H9 (cell line): ENCODE measurements around the gene SPRR2F. TPM values are rescaled to one million over a fixed set of nuclear protein-coding genes. Genes with fewer than 3 reads are reported as not detected.

ENCODE experiments used
- DNase-seq: peaks from one replicate; pipeline ENCODE4 v3.0.0-alpha.2; 2017
- H2AFZ ChIP-seq: one replicate; pipeline ENCODE4 v1.6.1; 2013; ENCODE audit warnings: mild to moderate bottlenecking, low read length, control low read depth, moderate library complexity
- H2AK5ac ChIP-seq: 2 replicates; pipeline ENCODE4 v1.6.1; 2013; ENCODE audit warnings: low read length, control low read depth, mixed read lengths; ENCODE audit not compliant: insufficient read length
- H2BK120ac ChIP-seq: one replicate; pipeline ENCODE4 v1.6.1; 2013; ENCODE audit warnings: low read depth, mild to moderate bottlenecking, low read length, control low read depth, inconsistent platforms; ENCODE audit not compliant: poor library complexity, severe bottlenecking
- H2BK12ac ChIP-seq: 2 replicates; pipeline ENCODE4 v1.6.1; 2013; ENCODE audit warnings: low read length, control low read depth, mixed read lengths, low read depth; ENCODE audit not compliant: insufficient read length
- H2BK15ac ChIP-seq: 2 replicates; pipeline ENCODE4 v1.6.1; 2013; ENCODE audit warnings: low read depth, low read length, control low read depth
- H2BK20ac ChIP-seq: one replicate; pipeline ENCODE4 v1.6.1; 2013; ENCODE audit warnings: low read depth, mild to moderate bottlenecking, low read length, control low read depth, inconsistent platforms; ENCODE audit not compliant: poor library complexity, severe bottlenecking
- H2BK5ac ChIP-seq: 2 replicates; pipeline ENCODE4 v1.6.1; 2013; ENCODE audit warnings: low read length, control low read depth, mixed read lengths; ENCODE audit not compliant: insufficient read length
- H3K14ac ChIP-seq: 2 replicates; pipeline ENCODE4 v1.6.1; 2013; ENCODE audit warnings: low read length, control low read depth; ENCODE audit not compliant: insufficient read depth
- H3K18ac ChIP-seq: 2 replicates; pipeline ENCODE4 v1.6.1; 2013; ENCODE audit warnings: low read depth, mild to moderate bottlenecking, mixed read lengths, low read length, control low read depth; ENCODE audit not compliant: insufficient read length
- H3K23ac ChIP-seq: 2 replicates; pipeline ENCODE4 v1.6.1; 2013; ENCODE audit warnings: low read length, control low read depth, mixed read lengths, low read depth; ENCODE audit not compliant: insufficient read length
- H3K23me2 ChIP-seq: 2 replicates; pipeline ENCODE4 v1.6.1; 2013; ENCODE audit warnings: low read depth, mild to moderate bottlenecking, mixed read lengths, low read length, control low read depth; ENCODE audit not compliant: insufficient read length, poor library complexity, severe bottlenecking
- H3K27ac ChIP-seq: 2 replicates; pipeline ENCODE4 v1.5.1; 2013; ENCODE audit warnings: low read length, control low read depth, mixed read lengths, low read depth; ENCODE audit not compliant: insufficient read length
- H3K27me3 ChIP-seq: 2 replicates; pipeline ENCODE4 v1.6.1; 2013; ENCODE audit warnings: low read length, control low read depth, inconsistent platforms; ENCODE audit not compliant: insufficient read depth
- H3K4ac ChIP-seq: 2 replicates; pipeline ENCODE4 v1.6.1; 2013; ENCODE audit warnings: low read depth, mild to moderate bottlenecking, control low read depth, inconsistent platforms, low read length, moderate library complexity
- H3K4me1 ChIP-seq: 2 replicates; pipeline ENCODE4 v1.6.1; 2013; ENCODE audit warnings: low read length, control low read depth, inconsistent platforms; ENCODE audit not compliant: insufficient read depth
- H3K4me2 ChIP-seq: 2 replicates; pipeline ENCODE4 v1.6.1; 2013; ENCODE audit warnings: low read length, control low read depth, mixed read lengths; ENCODE audit not compliant: insufficient read length, insufficient read depth
- H3K56ac ChIP-seq: 2 replicates; pipeline ENCODE4 v1.6.1; 2013; ENCODE audit warnings: low read depth, mild to moderate bottlenecking, mixed read lengths, low read length, control low read depth; ENCODE audit not compliant: insufficient read length
- H3K79me1 ChIP-seq: 2 replicates; pipeline ENCODE4 v1.6.1; 2013; ENCODE audit warnings: low read depth, mild to moderate bottlenecking, moderate library complexity, low read length, control low read depth, inconsistent platforms; ENCODE audit not compliant: insufficient read depth, poor library complexity, severe bottlenecking
- H3K79me2 ChIP-seq: 2 replicates; pipeline ENCODE4 v1.6.1; 2013; ENCODE audit warnings: low read length, control low read depth, inconsistent platforms; ENCODE audit not compliant: insufficient read depth
- H3K9ac ChIP-seq: 2 replicates; pipeline ENCODE4 v1.6.1; 2013; ENCODE audit warnings: low read length, control low read depth, mixed read lengths; ENCODE audit not compliant: insufficient read length; ENCODE audit errors: extremely low read depth
- H3K9me3 ChIP-seq: one replicate; pipeline ENCODE4 v1.6.1; 2013; ENCODE audit warnings: low read depth, low read length, inconsistent platforms; ENCODE audit not compliant: control insufficient read depth
- H3T11ph ChIP-seq: one replicate; pipeline ENCODE4 v1.6.1; 2013; ENCODE audit warnings: mild to moderate bottlenecking, low read length, control low read depth, inconsistent platforms
- H4K20me1 ChIP-seq: one replicate; pipeline ENCODE4 v1.6.1; 2013; ENCODE audit not compliant: control insufficient read depth, insufficient read length, insufficient read depth
- H4K5ac ChIP-seq: 2 replicates; pipeline ENCODE4 v1.6.1; 2013; ENCODE audit warnings: low read depth, mild to moderate bottlenecking, mixed read lengths, low read length, control low read depth; ENCODE audit not compliant: insufficient read length
- H4K8ac ChIP-seq: replicated peaks from 2 replicates; pipeline ENCODE4 v1.6.1; 2013; ENCODE audit warnings: low read length, control low read depth, mixed read lengths, low read depth; ENCODE audit not compliant: insufficient read length
- H4K91ac ChIP-seq: 2 replicates; pipeline ENCODE4 v1.6.1; 2013; ENCODE audit warnings: low read depth, mild to moderate bottlenecking, moderate library complexity, mixed read lengths, low read length, control low read depth; ENCODE audit not compliant: insufficient read length
- H3K27ac Mint-ChIP-seq, 3 experiments: 2 replicates in 2 of 3; 3 replicates in 1 of 3; pipeline ENCODE4 v1.8.0; 2020 to 2021; ENCODE audit warnings: mixed read lengths in 3 of 3, mild to moderate bottlenecking in 1 of 3, moderate library complexity in 1 of 3
- H3K27me3 Mint-ChIP-seq: 2 replicates; pipeline ENCODE4 v1.8.0; 2021; ENCODE audit warnings: low read depth, mild to moderate bottlenecking, moderate library complexity, mixed read lengths
- H3K36me3 Mint-ChIP-seq, 3 experiments: 2 replicates in 2 of 3; 3 replicates in 1 of 3; pipeline ENCODE4 v1.8.0; 2020 to 2021; ENCODE audit warnings: low read depth in 3 of 3, mixed read lengths in 3 of 3; ENCODE audit not compliant: insufficient read depth in 1 of 3
- H3K4me1 Mint-ChIP-seq, 2 experiments: 2 replicates each; pipeline ENCODE4 v1.8.0; 2020; ENCODE audit warnings: mixed read lengths in 2 of 2
- H3K4me3 Mint-ChIP-seq, 2 experiments: 2 replicates in 1 of 2; 3 replicates in 1 of 2; pipeline ENCODE4 v1.8.0; 2020 to 2021; ENCODE audit warnings: mild to moderate bottlenecking in 2 of 2, mixed read lengths in 2 of 2, moderate library complexity in 1 of 2
- H3K9me3 Mint-ChIP-seq, 2 experiments: 2 replicates in 1 of 2; 3 replicates in 1 of 2; pipeline ENCODE4 v1.8.0; 2020; ENCODE audit warnings: mild to moderate bottlenecking in 2 of 2, mixed read lengths in 2 of 2, moderate library complexity in 1 of 2
- CTCF ChIP-seq: fragments of 200-600 bp; sonication (generic); conservative IDR thresholded peaks from 3 replicates; pipeline ENCODE4 v1.8.0; 2021; ENCODE audit warnings: antibody characterized with exemption, mild to moderate bottlenecking
- WGBS: extraction: QIAGEN DNeasy Blood & Tissue Kit; methylation state at CpG from one replicate; pipeline ENCODE4 v1.1.7; 2013; ENCODE audit warnings: missing lambda C conversion rate, low lambda C conversion rate, mixed read lengths; ENCODE audit not compliant: insufficient read length; ENCODE audit errors: extremely low coverage; 5-methylcytosine and 5-hydroxymethylcytosine counted together
- total RNA-seq: library from RNA; stranded (reverse); gene quantifications from 2 replicates; pipeline ENCODE4 v1.2.1, GENCODE V29; 2021

SPRR2F gene
- total RNA-seq, 1 experiment from 2014 or later, result not detected

DNA sequence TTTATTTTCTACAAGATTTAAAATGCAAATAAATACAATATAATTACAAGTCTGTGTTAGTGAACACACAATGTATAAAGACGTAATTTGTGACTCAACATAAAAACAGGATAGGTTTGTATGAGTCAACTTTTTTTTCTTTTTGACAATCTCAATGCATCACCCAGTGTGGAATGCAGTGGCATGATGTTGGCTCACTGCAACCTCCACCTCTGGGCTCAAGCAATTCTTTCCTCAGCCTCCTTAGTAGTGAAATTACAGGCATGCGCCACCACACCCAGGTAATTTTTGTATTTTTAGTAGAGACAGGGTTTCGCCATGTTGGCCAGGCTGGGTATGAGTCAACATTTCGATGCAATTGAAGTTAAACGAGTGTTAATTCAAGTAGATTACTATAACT is 13.1 kb downstream of the SPRR2F start:
- DNase-seq, result no peak
- H2AFZ ChIP-seq, result no peak overlapping the region
- H3K79me1 ChIP-seq, result no peaks in the 10 kb centered on the region
- Mint-ChIP-seq H3K9me3 (peaks cover 3 to 11% of the 10 kb centered on the region in 2 experiments; a peak in 4 of 5 replicates), H3K4me3 (no peak overlapping the region), H3K27ac (no peak overlapping the region), H3K4me1 (no peaks in the 10 kb centered on the region), H3K36me3 (peaks cover 0 to 5% (median 1%) of the 10 kb centered on the region in 3 experiments; a peak in 1 of 7 replicates), H3K27me3 (no peaks in the 10 kb centered on the region; the same call in 1 of the 2 replicates)
- no peak overlapping the region for H3K4me2 ChIP-seq
- H4K5ac ChIP-seq, result no peak overlapping the region
- H3T11ph ChIP-seq, result no peak overlapping the region
- no peaks in the 10 kb centered on the region for H3K23me2 ChIP-seq
- no peaks in the 10 kb centered on the region for H4K20me1 ChIP-seq
- H2BK12ac ChIP-seq, result no peak overlapping the region
- H3K4me1 ChIP-seq, result no peaks in the 10 kb centered on the region
- H4K8ac ChIP-seq, result no peak overlapping the region
- WGBS, result no CpG with 5 or more reads among the region's 5 CpGs
- no peak overlapping the region for H3K56ac ChIP-seq
- no peaks in the 10 kb centered on the region for H3K9me3 ChIP-seq
- H3K9ac ChIP-seq, result no peak overlapping the region
- H2BK5ac ChIP-seq, result no peak overlapping the region
- no peaks in the 10 kb centered on the region for H3K79me2 ChIP-seq
- no peak overlapping the region for H3K18ac ChIP-seq
- no peak overlapping the region for H2AK5ac ChIP-seq
- H3K27ac ChIP-seq, result no peak overlapping the region
- no peak overlapping the region for H4K91ac ChIP-seq
- H2BK120ac ChIP-seq, result no peak overlapping the region
- H3K4ac ChIP-seq, result no peak overlapping the region
- TF ChIP-seq CTCF, result no peak
- no peaks in the 10 kb centered on the region for H3K27me3 ChIP-seq
- H3K23ac ChIP-seq, result no peak overlapping the region
- H3K14ac ChIP-seq, result no peak overlapping the region
- no peak overlapping the region for H2BK15ac ChIP-seq
- no peak overlapping the region for H2BK20ac ChIP-seq
